ENCODE data around the gene NAALADL2. TPM values are rescaled to one million over a fixed set of nuclear protein-coding genes. Genes with fewer than 3 reads are reported as not detected.
A peak's percentile ranks its signal among the peaks of the same experiment; 100 is the strongest.

The NAALADL2 gene
- total and polyA plus RNA-seq, 4 donors, result 0.28 to 4.6 (median 3.1) TPM

GRCh38 chr3:175057401-175057800 is 198.3 kb downstream of the NAALADL2 start:
- no peaks in the 10 kb centered on the region for H3K9me3 ChIP-seq (ENCODE audit: control insufficient read depth in 4 of 4, low read length in 3 of 4)
- no peak for TF ChIP-seq EGR1 (IDR thresholded peaks at IDR 0.05; ENCODE audit: low read depth in 2 of 2)
- no peak for TF ChIP-seq FOXA2 (IDR thresholded peaks at IDR 0.05)
- no peak for TF ChIP-seq RAD21 (IDR thresholded peaks at IDR 0.05)
- TF ChIP-seq ATF3 (IDR thresholded peaks at IDR 0.05), result no peak
- no peak for TF ChIP-seq CTCF (IDR thresholded peaks at IDR 0.05; ENCODE audit: low read depth, low read length, missing input control)
- TF ChIP-seq YY1 (IDR thresholded peaks at IDR 0.05), result no peak
- H3K4me1 ChIP-seq (ENCODE audit: control insufficient read depth in 4 of 4, insufficient read depth in 4 of 4, low read length in 3 of 4), result peaks cover 0 to 8% (median 3%) of the 10 kb centered on the region in 4 donors
- no peaks in the 10 kb centered on the region for H3K27me3 ChIP-seq (ENCODE audit: control insufficient read depth in 4 of 4, insufficient read depth in 4 of 4, low read length in 3 of 4)
- H3K4me3 ChIP-seq (ENCODE audit: low read depth in 1 of 3, low read length in 3 of 3), result no peak overlapping the region
- no peak overlapping the region for H3K27ac ChIP-seq (ENCODE audit: low read depth in 1 of 2, low read length in 2 of 2)
- H3K9ac ChIP-seq (ENCODE audit: low read depth in 1 of 2, low read length in 2 of 2), result no peak overlapping the region
- no peaks in the 10 kb centered on the region for H3K36me3 ChIP-seq (ENCODE audit: control insufficient read depth in 4 of 4, insufficient read depth in 3 of 4, low read depth in 1 of 4, low read length in 3 of 4)
- no peak for DNase-seq (ENCODE audit: low spot score)
- 83% methylated on average over 3 of the region's 3 CpGs for WGBS

- no peak for DNase-seq (ENCODE audit: low spot score)
- TF ChIP-seq SP1 (IDR thresholded peaks at IDR 0.05) (no peak), REST (IDR thresholded peaks at IDR 0.05) (no peak), MAX (IDR thresholded peaks at IDR 0.05) (no peak), EGR1 (IDR thresholded peaks at IDR 0.05; ENCODE audit: low read depth in 2 of 2) (no peak), TAF1 (conservative IDR thresholded peaks at IDR 0.05) (no peak)
- Histone ChIP-seq H3K4me3 (ENCODE audit: low read depth in 1 of 3, low read length in 3 of 3) (no peak overlapping the region), H3K36me3 (ENCODE audit: control insufficient read depth in 4 of 4, insufficient read depth in 3 of 4, low read depth in 1 of 4, low read length in 3 of 4) (no peaks in the 10 kb centered on the region), H3K9ac (ENCODE audit: low read depth in 1 of 2, low read length in 2 of 2) (no peak overlapping the region), H3K27ac (ENCODE audit: low read depth in 1 of 2, low read length in 2 of 2) (no peak overlapping the region), H3K9me3 (ENCODE audit: control insufficient read depth in 4 of 4, low read length in 3 of 4) (no peaks in the 10 kb centered on the region), H3K27me3 (ENCODE audit: control insufficient read depth in 4 of 4, insufficient read depth in 4 of 4, low read length in 3 of 4) (no peaks in the 10 kb centered on the region), H3K4me1 (ENCODE audit: control insufficient read depth in 4 of 4, insufficient read depth in 4 of 4, low read length in 3 of 4) (peaks cover 0 to 8% (median 4%) of the 10 kb centered on the region in 4 donors)
- WGBS, result 54% methylated on average over 4 of the region's 4 CpGs
Observed at GRCh38 chr3:175059788-175060187, 200.7 kb downstream of the NAALADL2 start.

- Histone ChIP-seq H3K4me1 (ENCODE audit: control insufficient read depth in 4 of 4, insufficient read depth in 4 of 4, low read length in 3 of 4) (peaks cover 2 to 27% (median 14%) of the 10 kb centered on the region in 4 donors), H3K36me3 (ENCODE audit: control insufficient read depth in 4 of 4, insufficient read depth in 3 of 4, low read depth in 1 of 4, low read length in 3 of 4) (no peaks in the 10 kb centered on the region), H3K27ac (ENCODE audit: low read depth in 1 of 2, low read length in 2 of 2) (no peak overlapping the region), H3K9me3 (ENCODE audit: control insufficient read depth in 4 of 4, low read length in 3 of 4) (no peaks in the 10 kb centered on the region), H3K4me3 (ENCODE audit: low read depth in 1 of 3, low read length in 3 of 3) (no peak overlapping the region), H3K27me3 (ENCODE audit: control insufficient read depth in 4 of 4, insufficient read depth in 4 of 4, low read length in 3 of 4) (no peaks in the 10 kb centered on the region), H3K9ac (ENCODE audit: low read depth in 1 of 2, low read length in 2 of 2) (no peak overlapping the region)
- 29% methylated on average over 2 of the region's 2 CpGs for WGBS
- no peak for DNase-seq (ENCODE audit: low spot score)
- TF ChIP-seq RXRA (IDR thresholded peaks at IDR 0.05) (peak; percentile 38 to 71), HNF4A (conservative IDR thresholded peaks at IDR 0.05) (peak; percentile 44 to 52), NR2F2 (IDR thresholded peaks at IDR 0.05) (no peak), YY1 (IDR thresholded peaks at IDR 0.05) (peak; percentile 49), SP1 (IDR thresholded peaks at IDR 0.05) (peak; percentile 72), CTCF (IDR thresholded peaks at IDR 0.05; ENCODE audit: low read depth, low read length, missing input control) (no peak), MAX (IDR thresholded peaks at IDR 0.05) (peak; percentile 25), ZBTB33 (IDR thresholded peaks at IDR 0.05) (no peak), EGR1 (IDR thresholded peaks at IDR 0.05; ENCODE audit: low read depth in 2 of 2) (no peak), ATF3 (IDR thresholded peaks at IDR 0.05) (no peak), GABPA (IDR thresholded peaks at IDR 0.05 in 1 of 2, conservative IDR thresholded peaks at IDR 0.05 in 1 of 2) (no peak), FOXA1 (IDR thresholded peaks at IDR 0.05) (no peak), RAD21 (IDR thresholded peaks at IDR 0.05) (no peak)
Observed at GRCh38 chr3:175065497-175065896, 206.4 kb downstream of the NAALADL2 start.

All from liver (tissue), 9 donors.